Measurements from ENCODE around the gene MAP2K4. TPM values are rescaled to one million over a fixed set of nuclear protein-coding genes. Genes with fewer than 3 reads are reported as not detected.

MAP2K4 gene
- total RNA-seq, 1 experiment from 2014 or later, result 41.2 TPM

- no peak overlapping the region for H3K4me3 ChIP-seq (ENCODE audit: low read depth, low read length, poor library complexity, severe bottlenecking)
- no peak for DNase-seq (ENCODE audit: low spot score)
- peaks cover 3% of the 10 kb centered on the region for H3K4me1 ChIP-seq (ENCODE audit: insufficient read depth, low read length, poor library complexity, severe bottlenecking)
- H3K9me3 ChIP-seq (ENCODE audit: low read depth, low read length, poor library complexity, severe bottlenecking), result no peaks in the 10 kb centered on the region
- H3K27me3 ChIP-seq (replicated peaks; ENCODE audit: insufficient read depth, low read depth, low read length, poor library complexity), result no peaks in the 10 kb centered on the region
- BruUV-seq (replicated peaks), result no TSS peak
- intact Hi-C loops (cut with micrococcal nuclease; ENCODE audit: unreplicated experiment), result no loop called here
- H3K36me3 ChIP-seq (ENCODE audit: insufficient read depth, low read length, poor library complexity, severe bottlenecking), result peaks cover 3% of the 10 kb centered on the region
- POLR2A ChIA-PET (ENCODE audit: low non-redundant PET), result no interaction called here
- TF ChIP-seq CTCF (conservative IDR thresholded peaks at IDR 0.05; ENCODE audit: low read depth, low read length) (no peak), EZH2 (IDR thresholded peaks at IDR 0.05; ENCODE audit: borderline replicate concordance, low read depth, low read length, poor library complexity, severe bottlenecking) (no peak)
- CTCF ChIA-PET, result no interaction called here
- H3K27ac ChIP-seq (ENCODE audit: low read depth, low read length, poor library complexity, severe bottlenecking), result no peak overlapping the region
Observed at GRCh38 chr17:12062249-12062648, 41.6 kb downstream of the MAP2K4 start.

- intact Hi-C loops (cut with micrococcal nuclease; ENCODE audit: unreplicated experiment), result no loop called here
- BruUV-seq (replicated peaks), result no TSS peak
Observed at GRCh38 chr17:12064395-12064794, 43.7 kb downstream of the MAP2K4 start.

GRCh38 chr17:12067485-12067884 lies 46.8 kb downstream of the MAP2K4 start:
- TF ChIP-seq EZH2 (IDR thresholded peaks at IDR 0.05; ENCODE audit: borderline replicate concordance, low read depth, low read length, poor library complexity, severe bottlenecking) (no peak), CTCF (conservative IDR thresholded peaks at IDR 0.05; ENCODE audit: low read depth, low read length) (no peak)
- intact Hi-C loops (cut with micrococcal nuclease; ENCODE audit: unreplicated experiment), result no loop called here
- Histone ChIP-seq H3K9me3 (ENCODE audit: low read depth, low read length, poor library complexity, severe bottlenecking) (no peaks in the 10 kb centered on the region), H3K4me3 (ENCODE audit: low read depth, low read length, poor library complexity, severe bottlenecking) (no peak overlapping the region), H3K36me3 (ENCODE audit: insufficient read depth, low read length, poor library complexity, severe bottlenecking) (peaks cover 3% of the 10 kb centered on the region), H3K27ac (ENCODE audit: low read depth, low read length, poor library complexity, severe bottlenecking) (no peak overlapping the region), H3K27me3 (replicated peaks; ENCODE audit: insufficient read depth, low read depth, low read length, poor library complexity) (no peaks in the 10 kb centered on the region), H3K4me1 (ENCODE audit: insufficient read depth, low read length, poor library complexity, severe bottlenecking) (no peaks in the 10 kb centered on the region)
- POLR2A ChIA-PET (ENCODE audit: low non-redundant PET), result no interaction called here
- no peak for DNase-seq (ENCODE audit: low spot score)
- no TSS peak for BruUV-seq (replicated peaks)
- CTCF ChIA-PET, result no interaction called here

More at GRCh38 chr17:12064395-12064794, 43.7 kb downstream of the MAP2K4 start:
- no peaks in the 10 kb centered on the region for H3K4me1 ChIP-seq (ENCODE audit: insufficient read depth, low read length, poor library complexity, severe bottlenecking)
- peaks cover 3% of the 10 kb centered on the region for H3K36me3 ChIP-seq (ENCODE audit: insufficient read depth, low read length, poor library complexity, severe bottlenecking)
- H3K9me3 ChIP-seq (ENCODE audit: low read depth, low read length, poor library complexity, severe bottlenecking), result no peaks in the 10 kb centered on the region
- ChIA-PET POLR2A (ENCODE audit: low non-redundant PET) (no interaction called here), CTCF (no interaction called here)
- DNase-seq (ENCODE audit: low spot score), result no peak
- H3K27me3 ChIP-seq (replicated peaks; ENCODE audit: insufficient read depth, low read depth, low read length, poor library complexity), result no peaks in the 10 kb centered on the region
- no peak for TF ChIP-seq CTCF (conservative IDR thresholded peaks at IDR 0.05; ENCODE audit: low read depth, low read length)
- TF ChIP-seq EZH2 (IDR thresholded peaks at IDR 0.05; ENCODE audit: borderline replicate concordance, low read depth, low read length, poor library complexity, severe bottlenecking), result no peak
- no peak overlapping the region for H3K4me3 ChIP-seq (ENCODE audit: low read depth, low read length, poor library complexity, severe bottlenecking)
- H3K27ac ChIP-seq (ENCODE audit: low read depth, low read length, poor library complexity, severe bottlenecking), result no peak overlapping the region
